HFF-Myc (cell line): ENCODE data around the gene MAPRE2.

ENCODE experiments used
- DNase-seq: peaks from one replicate; pipeline ENCODE4 v3.0.0-alpha.2; 2011; ENCODE audit warnings: low read depth; ENCODE audit errors: extremely low read depth
- H3K4me3 ChIP-seq: replicated peaks from 2 replicates; pipeline ENCODE4 v1.5.1; 2011; ENCODE audit warnings: low read depth, mild to moderate bottlenecking, control low read depth, low read length
- CTCF ChIP-seq: IDR thresholded peaks from 2 replicates; pipeline ENCODE4 v1.5.1; 2012; ENCODE audit warnings: mild to moderate bottlenecking, low read depth, low read length, control low read depth; ENCODE audit errors: missing control alignments

The MAPRE2 gene

GRCh38 chr18:35086704-35087103 is 45.5 kb downstream of the MAPRE2 start:
- no peak for DNase-seq
- H3K4me3 ChIP-seq, result no peak overlapping the region
- no peak for TF ChIP-seq CTCF

GRCh38 chr18:35087726-35088125 is 46.5 kb downstream of the MAPRE2 start:
- no peak for DNase-seq
- no peak overlapping the region for H3K4me3 ChIP-seq
- no peak for TF ChIP-seq CTCF

- no peak for DNase-seq
- no peak overlapping the region for H3K4me3 ChIP-seq
- TF ChIP-seq CTCF, result no peak
Measured at GRCh38 chr18:35088921-35089320, 47.7 kb downstream of the MAPRE2 start.

GRCh38 chr18:35089382-35089781 is 48.2 kb downstream of the MAPRE2 start:
- H3K4me3 ChIP-seq, result no peak overlapping the region
- DNase-seq, result no peak
- no peak for TF ChIP-seq CTCF

- H3K4me3 ChIP-seq, result no peak overlapping the region
- TF ChIP-seq CTCF, result no peak
- no peak for DNase-seq
Measured at GRCh38 chr18:35089891-35090550, 48.8 kb downstream of the MAPRE2 start.

- TF ChIP-seq CTCF, result no peak
- no peak for DNase-seq
- H3K4me3 ChIP-seq, result no peak overlapping the region
Measured at GRCh38 chr18:35091841-35092240, 50.6 kb downstream of the MAPRE2 start.
